CD4-positive, alpha-beta T cell (primary cell): ENCODE data around the gene ZNF619. TPM values are rescaled to one million over a fixed set of nuclear protein-coding genes. Genes with fewer than 3 reads are reported as not detected.

Experiments
- ATAC-seq: fragments of 200-7000 bp; cut with Tn5 transposase; one replicate; pipeline ENCODE4 v1.10.0; 2022; ENCODE audit warnings: mild to moderate bottlenecking; ENCODE audit not compliant: poor library complexity
- CTCF ChIA-PET: fragments of 350-600 bp; sonication (Branson Sonifier 250); formaldehyde crosslinking; loops from one replicate; lab custom pipeline; 2021; ENCODE audit warnings: antibody characterized with exemption, inconsistent platforms; lab: Charles Lee
- POLR2A ChIA-PET: fragments of 350-600 bp; sonication (Branson Sonifier 250); formaldehyde crosslinking; loops from one replicate; lab custom pipeline; 2021; ENCODE audit warnings: antibody characterized with exemption, inconsistent platforms; lab: Charles Lee
- DNase-seq, 14 experiments: peaks; one replicate each; pipeline ENCODE4 v3.0.0-alpha.2; 2013 to 2020; ENCODE audit warnings: mixed read lengths in 2 of 14
- H3K27ac ChIP-seq, 2 donors: one replicate each; pipeline versions ENCODE4 v1.5.1 to v1.7.0; 2013; ENCODE audit warnings: low read length in 2 of 2, low read depth in 1 of 2, mild to moderate bottlenecking in 1 of 2
- H3K27me3 ChIP-seq, 2 experiments: 1 replicate in 1 of 2; 2 replicates in 1 of 2; pipeline versions ENCODE4 v1.6.1 to v1.7.0; 2013; ENCODE audit warnings: low read length in 2 of 2, control low read depth in 1 of 2, mild to moderate bottlenecking in 1 of 2, moderate library complexity in 1 of 2; ENCODE audit not compliant: insufficient read depth in 2 of 2, control insufficient read depth in 1 of 2
- H3K36me3 ChIP-seq: one replicate; pipeline ENCODE4 v1.6.1; 2013; ENCODE audit warnings: low read length, control low read depth; ENCODE audit not compliant: insufficient read depth
- H3K4me1 ChIP-seq: one replicate; pipeline ENCODE4 v1.6.1; 2013; ENCODE audit warnings: low read length, control low read depth; ENCODE audit not compliant: insufficient read depth
- H3K4me3 ChIP-seq: one replicate; pipeline ENCODE4 v1.5.1; 2013; ENCODE audit warnings: mild to moderate bottlenecking, low read length, moderate library complexity
- H3K9me3 ChIP-seq, 2 experiments: 1 replicate in 1 of 2; 2 replicates in 1 of 2; pipeline versions ENCODE4 v1.6.1 to v1.7.0; 2013; ENCODE audit warnings: low read length in 2 of 2, mild to moderate bottlenecking in 2 of 2, control low read depth in 1 of 2, moderate library complexity in 1 of 2; ENCODE audit not compliant: control insufficient read depth in 1 of 2, insufficient read depth in 1 of 2
- H3K27ac Mint-ChIP-seq: one replicate; pipeline ENCODE4 v1.8.0; 2020; ENCODE audit warnings: mixed read lengths
- H3K27me3 Mint-ChIP-seq: one replicate; pipeline ENCODE4 v1.8.0; 2021; ENCODE audit warnings: mixed read lengths
- H3K36me3 Mint-ChIP-seq: one replicate; pipeline ENCODE4 v1.8.0; 2021; ENCODE audit warnings: low read depth, mixed read lengths
- H3K4me1 Mint-ChIP-seq: one replicate; pipeline ENCODE4 v1.8.0; 2021; ENCODE audit warnings: low read depth, mixed read lengths
- H3K4me3 Mint-ChIP-seq: one replicate; pipeline ENCODE4 v1.8.0; 2020; ENCODE audit warnings: mild to moderate bottlenecking, mixed read lengths
- H3K9me3 Mint-ChIP-seq: one replicate; pipeline ENCODE4 v1.8.0; 2020; ENCODE audit warnings: mixed read lengths
- CTCF ChIP-seq: fragments of 200-600 bp; IDR thresholded peaks from one replicate; pipeline ENCODE4 v1.8.0; 2022; ENCODE audit warnings: antibody characterized with exemption, mild to moderate bottlenecking
- intact Hi-C, 2 experiments: fragments of 100-400 bp; cut with DNase I in 1 of 2; cut with micrococcal nuclease in 1 of 2; formaldehyde crosslinking; loops; one replicate each; pipeline versions ENCODE4 v1.15.1 to v1.9.0; 2023 to 2025; cut with DNase I, micrococcal nuclease
- total RNA-seq, 174 experiments: library from RNA in 2 of 174; stranded (reverse) in 2 of 174; gene quantifications; one replicate each; pipeline ENCODE4 v1.2.3 and lab custom pipeline; 2021 to 2026

Gene ZNF619
- total RNA-seq, 2 experiments from 2014 or later, result 2.6 to 2.9 TPM

- intact Hi-C loops, result no loop called here
- no peak overlapping the region for H3K27ac Mint-ChIP-seq
- no peaks in the 10 kb centered on the region for H3K9me3 Mint-ChIP-seq
- no peak for ATAC-seq
- no peaks in the 10 kb centered on the region for H3K4me1 Mint-ChIP-seq
- no peaks in the 10 kb centered on the region for H3K27me3 ChIP-seq
- POLR2A ChIA-PET, result no interaction called here
- no peak overlapping the region for H3K27ac ChIP-seq
- H3K4me3 ChIP-seq, result no peak overlapping the region
- no peak for TF ChIP-seq CTCF
- H3K9me3 ChIP-seq, result no peaks in the 10 kb centered on the region
- no peak overlapping the region for H3K4me3 Mint-ChIP-seq
- H3K27me3 Mint-ChIP-seq, result no peaks in the 10 kb centered on the region
- no peaks in the 10 kb centered on the region for H3K4me1 ChIP-seq
- no peak for DNase-seq
- CTCF ChIA-PET, result no interaction called here
- peaks cover 17% of the 10 kb centered on the region for H3K36me3 Mint-ChIP-seq
- H3K36me3 ChIP-seq, result no peaks in the 10 kb centered on the region
Observed at GRCh38 chr3:40445062-40445461, 31.9 kb upstream of the ZNF619 start.

- H3K27ac ChIP-seq, result no peak overlapping the region
- H3K27me3 Mint-ChIP-seq, result no peaks in the 10 kb centered on the region
- POLR2A ChIA-PET, result no interaction called here
- intact Hi-C loops, result no loop called here
- H3K4me3 Mint-ChIP-seq, result no peak overlapping the region
- no peaks in the 10 kb centered on the region for H3K27me3 ChIP-seq
- ATAC-seq, result no peak
- H3K4me1 Mint-ChIP-seq, result no peaks in the 10 kb centered on the region
- CTCF ChIA-PET, result no interaction called here
- no peak overlapping the region for H3K4me3 ChIP-seq
- H3K4me1 ChIP-seq, result no peaks in the 10 kb centered on the region
- H3K27ac Mint-ChIP-seq, result no peak overlapping the region
- no peak for DNase-seq
- no peak for TF ChIP-seq CTCF
- peaks cover 17% of the 10 kb centered on the region for H3K36me3 Mint-ChIP-seq
- no peaks in the 10 kb centered on the region for H3K9me3 Mint-ChIP-seq
- peaks cover 6% of the 10 kb centered on the region for H3K36me3 ChIP-seq
- no peaks in the 10 kb centered on the region for H3K9me3 ChIP-seq
Observed at GRCh38 chr3:40445880-40446279, 31.0 kb upstream of the ZNF619 start.

- no peaks in the 10 kb centered on the region for H3K9me3 Mint-ChIP-seq
- Histone ChIP-seq H3K9me3 (no peaks in the 10 kb centered on the region), H3K4me3 (no peak overlapping the region), H3K36me3 (peaks cover 6% of the 10 kb centered on the region), H3K27ac (no peak overlapping the region), H3K4me1 (peaks cover 19% of the 10 kb centered on the region), H3K27me3 (no peaks in the 10 kb centered on the region)
- ChIA-PET CTCF (no interaction called here), POLR2A (interaction anchor here (1.0 kb wide), 1 partner anchor 74 kb away, joined by 5 read pairs; the partner anchor contains the start of gene ZNF621)
- intact Hi-C loops, result loop anchor here (5.0 to 10.0 kb wide), 4 partner anchors 1043 to 1514 kb away; partner anchors contain the start of genes ULK4 (in 2 of the 2), RPSA (in 1 of the 2) and SLC25A38 (in 1 of the 2)
- TF ChIP-seq CTCF, result no peak
- no peaks in the 10 kb centered on the region for H3K27me3 Mint-ChIP-seq
- ATAC-seq, result no peak
- H3K4me3 Mint-ChIP-seq, result no peak overlapping the region
- peaks cover 25% of the 10 kb centered on the region for H3K4me1 Mint-ChIP-seq
- no peak for DNase-seq
- H3K27ac Mint-ChIP-seq, result no peak overlapping the region
- H3K36me3 Mint-ChIP-seq, result peaks cover 24% of the 10 kb centered on the region
Observed at GRCh38 chr3:40450438-40450837, 26.5 kb upstream of the ZNF619 start.
